ENCODE data around the gene CCDC87.

- TF ChIP-seq POLR2A (IDR thresholded peaks at IDR 0.05) (peak; percentile 93), CTCF (IDR thresholded peaks at IDR 0.05) (peak; percentile 57 to 88 (median 72))
Measured at GRCh38 chr11:66592457-66593302, at the start of gene CCDC87, which contains the start of gene CCS.
